Type B pancreatic cell (in vitro differentiated cells): ENCODE measurements around the gene ICA1L. TPM values are rescaled to one million over a fixed set of nuclear protein-coding genes. Genes with fewer than 3 reads are reported as not detected.

Source experiments
- DNase-seq: peaks from one replicate; pipeline ENCODE4 v3.0.0; 2021; ENCODE audit warnings: mixed read lengths; ENCODE audit not compliant: unreplicated experiment; ENCODE audit errors: extremely low spot score
- H3K27ac Mint-ChIP-seq: 2 replicates; pipeline ENCODE4 v1.8.0; 2021; ENCODE audit warnings: mild to moderate bottlenecking, mixed read lengths
- H3K27me3 Mint-ChIP-seq: 2 replicates; pipeline ENCODE4 v1.8.0; 2021; ENCODE audit warnings: mixed read lengths
- H3K36me3 Mint-ChIP-seq: 2 replicates; pipeline ENCODE4 v1.8.0; 2021; ENCODE audit warnings: mixed read lengths
- H3K4me1 Mint-ChIP-seq: one replicate; pipeline ENCODE4 v1.8.0; 2021; ENCODE audit warnings: mixed read lengths; ENCODE audit not compliant: unreplicated experiment
- H3K4me3 Mint-ChIP-seq: 2 replicates; pipeline ENCODE4 v1.8.0; 2021; ENCODE audit warnings: mild to moderate bottlenecking, mixed read lengths
- H3K9me3 Mint-ChIP-seq: 2 replicates; pipeline ENCODE4 v1.8.0; 2021; ENCODE audit warnings: mixed read lengths
- total RNA-seq: library from RNA; stranded (reverse); gene quantifications from 2 replicates; pipeline ENCODE4 v1.2.1, GENCODE V29; 2021; ENCODE audit warnings: low replicate concordance
- TF ChIP-seq, protein P1 (sequence below): fragments of 200-600 bp; sonication (generic); conservative IDR thresholded peaks from 2 replicates; pipeline ENCODE4 v1.5.0; 2021; ENCODE audit warnings: antibody characterized with exemption, mild to moderate bottlenecking

ICA1L gene
- total RNA-seq, 1 donor from 2014 or later = 11.5 TPM

GRCh38 chr2:202771741-202772460, 99.7 kb downstream of the ICA1L start:
- Mint-ChIP-seq H3K9me3 (no peaks in the 10 kb centered on the region), H3K36me3 (peaks cover 13% of the 10 kb centered on the region), H3K27ac (no peak overlapping the region), H3K4me3 (no peak overlapping the region), H3K27me3 (no peaks in the 10 kb centered on the region), H3K4me1 (peaks cover 4% of the 10 kb centered on the region)
- DNase-seq = no peak
- TF ChIP-seq, protein P1, sequence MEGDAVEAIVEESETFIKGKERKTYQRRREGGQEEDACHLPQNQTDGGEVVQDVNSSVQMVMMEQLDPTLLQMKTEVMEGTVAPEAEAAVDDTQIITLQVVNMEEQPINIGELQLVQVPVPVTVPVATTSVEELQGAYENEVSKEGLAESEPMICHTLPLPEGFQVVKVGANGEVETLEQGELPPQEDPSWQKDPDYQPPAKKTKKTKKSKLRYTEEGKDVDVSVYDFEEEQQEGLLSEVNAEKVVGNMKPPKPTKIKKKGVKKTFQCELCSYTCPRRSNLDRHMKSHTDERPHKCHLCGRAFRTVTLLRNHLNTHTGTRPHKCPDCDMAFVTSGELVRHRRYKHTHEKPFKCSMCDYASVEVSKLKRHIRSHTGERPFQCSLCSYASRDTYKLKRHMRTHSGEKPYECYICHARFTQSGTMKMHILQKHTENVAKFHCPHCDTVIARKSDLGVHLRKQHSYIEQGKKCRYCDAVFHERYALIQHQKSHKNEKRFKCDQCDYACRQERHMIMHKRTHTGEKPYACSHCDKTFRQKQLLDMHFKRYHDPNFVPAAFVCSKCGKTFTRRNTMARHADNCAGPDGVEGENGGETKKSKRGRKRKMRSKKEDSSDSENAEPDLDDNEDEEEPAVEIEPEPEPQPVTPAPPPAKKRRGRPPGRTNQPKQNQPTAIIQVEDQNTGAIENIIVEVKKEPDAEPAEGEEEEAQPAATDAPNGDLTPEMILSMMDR = no peak

GRCh38 chr2:202771336-202771735, 100.2 kb downstream of the ICA1L start:
- Mint-ChIP-seq H3K9me3 (no peaks in the 10 kb centered on the region), H3K4me3 (no peak overlapping the region), H3K27me3 (no peaks in the 10 kb centered on the region), H3K36me3 (peaks cover 16% of the 10 kb centered on the region), H3K27ac (no peak overlapping the region), H3K4me1 (peaks cover 4% of the 10 kb centered on the region)
- TF ChIP-seq, protein P1 = no peak
- DNase-seq = no peak

DNA sequence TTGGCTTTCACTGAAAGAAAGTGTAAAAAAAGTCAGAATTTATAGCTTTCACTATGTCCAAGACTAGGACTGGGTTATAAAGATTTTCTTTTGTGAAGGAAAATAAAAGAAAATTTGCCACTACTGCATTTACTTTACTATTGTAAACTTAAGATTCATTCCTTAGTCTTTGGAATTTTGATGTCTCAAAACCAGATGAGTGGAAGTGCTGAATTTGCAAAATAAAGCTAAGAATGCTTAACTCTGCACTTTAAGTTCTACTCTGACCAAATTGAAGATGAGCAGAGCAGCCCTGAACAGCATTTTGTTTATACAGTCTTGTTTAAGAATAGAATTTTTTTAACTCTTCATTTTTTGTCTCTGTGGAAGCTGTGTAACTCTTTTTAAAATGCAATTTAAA, 102.4 kb downstream of the ICA1L start:
- Mint-ChIP-seq H3K27ac (no peak overlapping the region), H3K4me1 (peaks cover 4% of the 10 kb centered on the region), H3K9me3 (no peaks in the 10 kb centered on the region), H3K4me3 (no peak overlapping the region), H3K27me3 (no peaks in the 10 kb centered on the region), H3K36me3 (peaks cover 18% of the 10 kb centered on the region)
- DNase-seq = no peak
- TF ChIP-seq, protein P1 = no peak

GRCh38 chr2:202768273-202768672, 103.3 kb downstream of the ICA1L start:
- TF ChIP-seq, protein P1 = no peak
- no peaks in the 10 kb centered on the region for H3K9me3 Mint-ChIP-seq
- no peak overlapping the region for H3K27ac Mint-ChIP-seq
- H3K4me3 Mint-ChIP-seq = no peak overlapping the region
- peaks cover 4% of the 10 kb centered on the region for H3K4me1 Mint-ChIP-seq
- no peaks in the 10 kb centered on the region for H3K27me3 Mint-ChIP-seq
- peaks cover 25% of the 10 kb centered on the region for H3K36me3 Mint-ChIP-seq
- DNase-seq = no peak

DNA sequence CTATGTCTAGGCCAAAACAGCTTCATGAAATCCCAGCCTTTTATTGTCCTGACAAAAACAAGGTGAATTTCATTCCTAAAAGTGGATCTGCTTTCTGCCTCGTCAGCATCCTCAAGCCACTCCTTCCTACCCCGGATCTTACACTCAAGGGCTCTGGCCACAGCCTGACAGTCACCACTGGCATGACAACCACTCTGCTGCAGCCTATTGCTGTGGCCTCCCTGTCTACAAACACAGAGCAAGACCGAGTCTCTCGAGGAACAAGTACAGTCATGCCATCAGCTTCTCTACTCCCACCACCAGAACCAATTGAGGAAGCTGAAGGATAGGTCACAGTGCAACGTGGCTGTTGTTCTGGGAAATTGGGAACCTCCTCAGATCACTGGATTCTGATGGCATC, 106.1 kb downstream of the ICA1L start:
- TF ChIP-seq, protein P1 = no peak
- H3K4me1 Mint-ChIP-seq = peaks cover 13% of the 10 kb centered on the region
- no peaks in the 10 kb centered on the region for H3K27me3 Mint-ChIP-seq
- peaks cover 35% of the 10 kb centered on the region for H3K36me3 Mint-ChIP-seq
- DNase-seq = no peak
- no peak overlapping the region for H3K27ac Mint-ChIP-seq
- H3K9me3 Mint-ChIP-seq = no peaks in the 10 kb centered on the region
- no peak overlapping the region for H3K4me3 Mint-ChIP-seq
